Activated CD4-positive, alpha-beta T cell treated with anti-CD3 and anti-CD28 coated beads, Interleukin-10, Interleukin-2, amounts not matched to agents 100 ng/mL and 50 ng/mL, durations not matched to agents 16 hours and 8 hours (primary cell): ENCODE results near the gene ASB5.
A peak's percentile ranks its signal among the peaks of the same experiment; 100 is the strongest.

Experiments
- DNase-seq: peaks from one replicate; pipeline ENCODE4 v3.0.0-alpha.2; 2020

The ASB5 gene

DNA sequence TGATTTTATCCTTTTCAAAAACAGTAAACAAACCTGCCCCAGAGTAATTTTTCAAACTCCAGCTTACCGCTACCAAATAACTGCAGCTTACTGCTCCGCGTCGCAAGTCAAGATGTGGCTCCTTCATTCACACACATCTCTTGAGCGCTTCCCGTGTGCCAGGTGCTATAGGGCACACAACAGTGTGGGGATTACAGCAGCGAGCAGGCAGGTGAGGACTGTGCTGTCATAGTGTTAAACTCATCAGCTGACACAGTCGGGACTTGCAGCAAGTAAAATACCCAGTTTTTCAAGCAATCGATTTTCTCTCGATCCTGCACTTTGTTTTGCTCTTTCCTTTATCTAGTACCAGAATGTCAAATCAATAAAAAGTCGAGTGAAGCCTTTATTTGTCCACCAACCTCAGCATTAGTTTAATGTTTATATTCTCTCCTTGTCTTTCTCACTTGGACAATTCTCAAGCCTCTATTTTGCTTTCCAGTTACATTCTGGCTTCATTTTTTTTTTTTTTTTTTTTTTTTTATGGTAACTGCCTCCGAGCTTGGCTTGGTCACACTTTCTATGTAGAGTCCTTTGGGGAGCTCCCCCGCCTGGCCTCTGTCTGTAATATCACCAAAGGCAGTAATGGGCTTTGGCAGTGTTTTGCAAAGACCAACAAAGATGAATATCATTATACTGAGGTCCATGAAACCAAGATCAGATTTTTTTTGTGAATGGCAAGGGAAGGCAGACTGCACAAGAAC, 8.3 kb upstream of the ASB5 start:
- peak; percentile 28 for DNase-seq

DNA sequence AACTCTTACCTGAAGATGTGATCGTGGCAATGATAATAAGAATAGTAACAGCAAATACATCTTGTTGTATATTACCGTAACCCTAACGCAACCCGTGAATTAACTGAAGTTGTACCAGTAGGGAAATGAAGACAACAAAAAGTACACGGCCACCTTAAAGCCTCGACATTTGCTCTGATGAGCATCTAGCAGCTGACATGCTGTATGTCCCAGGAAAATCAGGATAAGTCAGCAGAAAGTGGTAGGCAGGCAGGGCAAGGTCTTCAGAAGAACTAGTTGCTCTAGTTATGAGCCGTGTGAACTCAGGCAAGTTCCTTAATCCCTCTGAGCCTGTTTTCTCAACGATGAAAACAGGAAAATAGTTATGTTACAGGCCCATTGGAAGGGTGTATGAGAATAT, 7.7 kb upstream of the ASB5 start:
- no peak for DNase-seq

DNA sequence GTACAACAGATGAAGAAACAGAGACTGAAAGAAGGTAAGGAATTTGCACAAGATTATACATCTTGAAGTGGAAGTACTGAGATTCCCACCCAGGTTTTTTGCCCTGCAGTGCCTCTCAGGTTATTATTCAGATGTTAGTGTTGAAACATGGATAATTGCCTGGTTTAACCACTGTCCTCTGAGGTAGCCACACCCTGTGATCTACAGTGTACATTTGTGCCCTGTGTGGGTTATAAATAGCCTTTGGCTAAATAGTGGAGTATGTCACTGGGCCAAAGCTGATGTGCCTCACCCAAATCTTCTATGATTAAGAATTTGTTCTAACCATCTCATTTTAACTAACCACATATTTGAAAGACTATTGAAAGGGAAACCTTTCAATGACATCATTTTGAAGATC, 5.4 kb upstream of the ASB5 start:
- DNase-seq = no peak

DNA sequence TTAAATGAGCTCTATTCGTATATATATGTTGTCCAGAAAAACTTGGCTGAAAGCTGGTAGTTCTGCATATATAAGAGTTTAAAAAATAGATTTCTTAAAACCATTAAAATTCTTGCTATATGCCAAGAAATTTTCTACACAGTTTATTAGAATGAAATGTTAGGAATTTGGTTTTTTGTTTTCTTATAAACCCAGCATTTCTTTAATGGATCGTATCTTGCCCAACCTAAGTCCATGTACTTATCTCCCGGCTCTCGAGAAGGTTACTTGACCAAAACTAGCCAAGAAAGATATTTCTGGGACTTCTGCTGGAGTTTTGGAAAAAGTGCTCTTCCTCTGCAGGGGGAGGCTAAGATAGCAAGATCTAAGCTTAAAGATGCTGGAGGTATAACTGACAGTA, 4.7 kb upstream of the ASB5 start:
- DNase-seq = no peak

DNA sequence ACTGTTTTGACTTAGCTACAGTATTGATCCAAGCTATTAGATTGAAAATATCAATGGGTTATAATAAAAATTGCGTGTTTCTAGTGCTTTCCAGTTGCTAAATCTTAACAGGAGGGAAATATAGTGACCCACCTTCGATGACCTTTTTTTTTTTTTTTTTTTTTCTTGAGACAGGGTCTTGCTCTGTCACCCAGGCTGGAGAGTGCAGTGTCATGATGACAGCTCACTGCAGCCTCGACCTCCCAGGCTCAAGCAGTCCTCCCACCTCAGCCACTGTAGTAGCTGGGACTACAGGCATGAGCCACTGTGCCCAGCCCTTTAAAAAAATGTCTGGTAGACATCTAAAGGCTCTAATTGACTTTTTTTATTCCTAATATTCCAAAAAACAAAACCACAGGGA, 3.8 kb upstream of the ASB5 start:
- no peak for DNase-seq

DNA sequence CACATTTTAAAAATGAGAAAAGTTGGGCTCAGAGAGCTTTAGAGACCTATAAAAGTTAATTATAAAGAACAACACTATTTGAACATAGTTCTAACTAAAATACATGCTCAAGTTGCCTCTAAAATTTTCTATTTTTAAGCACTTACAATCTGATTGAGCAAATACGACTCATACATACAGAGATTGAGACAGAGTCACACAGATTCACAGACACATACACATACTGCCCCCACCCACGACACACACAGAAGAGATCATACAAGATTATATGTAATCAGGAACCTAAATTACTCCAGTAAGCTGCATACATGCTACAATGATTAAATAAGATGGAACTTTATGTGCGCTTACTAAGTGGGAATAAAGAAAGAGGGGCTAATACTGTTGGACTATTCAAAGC, 2.7 kb upstream of the ASB5 start:
- DNase-seq = no peak

DNA sequence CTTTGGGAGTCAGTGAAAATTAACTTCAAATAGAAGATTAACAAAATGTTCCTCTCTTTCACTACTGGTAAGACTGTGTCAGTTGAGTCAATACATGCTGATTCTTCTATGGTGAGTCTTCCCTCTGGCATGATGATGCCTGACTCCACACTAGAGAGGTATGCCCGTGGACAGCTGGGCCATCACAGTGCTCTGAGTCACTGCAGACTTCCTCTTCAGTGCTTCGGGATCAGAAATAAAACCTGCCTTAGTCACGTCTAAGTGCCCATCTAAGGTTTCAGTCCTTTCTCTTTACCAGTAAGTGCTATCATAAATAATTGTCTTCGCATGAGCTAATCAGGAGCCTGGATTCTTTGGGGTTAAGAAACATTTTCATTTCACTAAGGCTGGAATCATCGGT, 1.6 kb upstream of the ASB5 start:
- DNase-seq = no peak

DNA sequence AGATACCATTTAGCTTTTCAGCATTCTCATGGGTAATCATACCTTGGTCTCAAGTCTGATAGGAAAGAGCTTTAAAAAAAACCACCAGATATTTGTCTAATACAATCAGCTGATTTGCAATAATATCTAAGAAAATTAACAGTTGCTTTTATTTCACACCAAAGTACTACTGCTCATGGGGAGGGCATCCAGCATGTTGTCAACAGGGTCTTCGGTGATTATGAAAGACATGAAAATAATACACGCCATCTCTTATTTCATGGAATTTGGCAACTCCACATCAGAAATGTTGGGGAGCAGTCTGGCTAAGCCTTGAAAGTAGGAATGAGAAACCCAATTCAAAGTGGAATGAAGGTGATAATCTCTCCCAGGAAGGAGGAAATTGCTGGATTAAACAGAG, 3.0 kb downstream of the ASB5 start:
- DNase-seq = no peak

DNA sequence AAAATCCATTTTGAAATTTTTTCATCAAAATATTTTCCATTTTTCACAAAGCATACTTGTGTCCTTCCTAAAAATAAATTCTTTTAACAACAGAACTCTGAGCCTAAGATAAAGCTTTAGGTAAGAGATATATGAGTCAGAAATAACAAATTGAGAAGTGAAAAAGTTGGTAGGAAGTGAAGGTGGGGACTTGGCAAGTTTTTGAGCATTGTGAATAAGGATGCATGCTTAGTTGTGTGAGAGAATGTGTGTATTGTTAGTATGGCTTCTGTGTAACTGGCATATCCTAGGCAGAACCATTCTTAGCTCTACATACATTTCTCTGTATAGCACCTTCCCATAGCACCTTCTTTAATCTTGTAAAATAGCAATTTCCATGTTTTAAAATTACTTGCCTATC, 6.8 kb downstream of the ASB5 start:
- DNase-seq = no peak

DNA sequence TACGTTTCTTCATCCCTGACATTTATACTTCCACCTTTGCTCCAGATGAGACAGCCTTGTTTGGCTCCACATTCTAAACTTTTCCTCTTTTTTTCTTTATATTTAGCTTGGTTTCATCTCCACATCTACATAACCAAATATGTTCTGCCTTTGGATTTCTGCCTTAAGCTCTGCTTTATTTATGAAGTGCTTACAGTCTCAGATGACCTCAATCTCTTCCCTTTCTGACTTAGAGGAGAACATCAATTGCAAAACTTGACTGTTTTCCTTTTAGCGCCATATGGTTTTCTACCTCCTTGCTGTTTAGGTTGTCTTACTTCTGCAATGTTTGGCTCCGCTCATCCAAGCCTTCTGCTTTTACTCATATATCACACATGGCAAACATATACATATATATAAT, 7.5 kb downstream of the ASB5 start:
- no peak for DNase-seq

DNA sequence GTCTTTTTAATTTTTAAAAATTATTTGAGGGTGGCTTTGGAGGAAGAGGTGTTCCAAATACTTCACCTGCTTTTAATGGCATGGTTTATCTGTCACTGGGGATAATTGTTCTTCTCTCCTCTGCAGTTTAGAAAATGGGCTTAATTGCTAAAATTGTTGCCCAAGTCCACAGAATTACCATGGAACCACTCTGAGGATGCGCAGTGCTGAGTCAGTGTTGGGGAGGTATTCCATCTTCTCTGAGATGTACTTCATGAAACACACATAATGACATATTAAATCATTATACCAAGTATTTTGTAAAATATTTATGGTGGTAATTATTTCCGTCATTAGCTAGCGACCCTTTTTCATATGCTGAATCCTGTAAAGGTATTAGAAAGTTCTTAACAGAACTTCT, 8.0 kb downstream of the ASB5 start:
- DNase-seq = no peak

DNA sequence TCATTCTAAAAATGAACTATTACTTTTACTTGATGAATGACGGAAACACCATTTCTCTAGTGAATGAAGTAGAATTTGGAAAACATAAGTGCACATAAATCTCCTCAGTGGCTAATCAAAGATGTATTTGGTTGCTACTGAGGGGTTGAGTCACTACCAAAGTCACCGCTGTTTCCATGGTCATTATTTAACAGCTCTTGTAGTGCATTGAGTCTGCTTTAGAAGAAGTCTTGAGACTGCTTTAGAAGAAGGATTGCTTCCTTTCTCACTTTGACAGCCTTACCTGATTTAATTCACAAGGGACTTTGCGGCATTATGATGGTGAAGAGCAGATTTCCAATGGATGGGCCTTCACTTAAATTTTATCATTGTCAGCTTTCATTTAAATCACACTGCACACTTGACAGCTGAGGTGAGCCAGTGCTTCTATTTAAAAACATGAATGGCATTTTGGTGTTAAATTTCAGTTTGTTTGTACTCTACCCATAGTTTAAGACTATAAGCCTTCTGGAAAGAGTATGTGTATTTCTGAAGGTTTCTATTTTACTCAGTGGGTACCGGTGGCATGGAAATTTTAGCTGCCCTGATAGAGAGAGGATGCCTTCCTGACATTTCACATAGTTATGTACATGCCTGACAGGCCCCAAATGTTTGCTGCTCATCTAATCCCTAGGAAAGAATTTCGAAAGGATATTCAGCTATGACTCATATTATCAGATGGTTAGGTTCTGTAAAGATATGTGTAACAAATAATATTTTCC, 9.5 kb downstream of the ASB5 start:
- DNase-seq = no peak

DNA sequence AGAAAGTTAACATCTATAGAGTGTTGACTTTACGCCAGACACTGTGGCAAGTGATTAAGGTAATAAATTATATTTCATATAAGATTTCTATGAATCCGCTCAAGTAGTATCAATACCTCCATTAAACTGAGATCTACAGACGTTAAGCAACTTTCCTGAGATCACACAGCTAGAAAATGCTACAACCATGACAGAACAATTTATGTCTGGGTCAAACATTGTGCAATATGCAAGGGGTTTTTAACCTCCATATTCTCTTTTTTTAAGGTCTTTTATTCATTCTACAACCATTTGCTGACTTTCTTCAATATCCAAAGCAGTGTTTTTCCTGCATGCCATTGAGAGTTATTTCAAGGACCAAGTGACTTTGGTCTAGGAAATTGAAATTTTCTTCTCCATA, 10.9 kb downstream of the ASB5 start:
- DNase-seq = no peak

DNA sequence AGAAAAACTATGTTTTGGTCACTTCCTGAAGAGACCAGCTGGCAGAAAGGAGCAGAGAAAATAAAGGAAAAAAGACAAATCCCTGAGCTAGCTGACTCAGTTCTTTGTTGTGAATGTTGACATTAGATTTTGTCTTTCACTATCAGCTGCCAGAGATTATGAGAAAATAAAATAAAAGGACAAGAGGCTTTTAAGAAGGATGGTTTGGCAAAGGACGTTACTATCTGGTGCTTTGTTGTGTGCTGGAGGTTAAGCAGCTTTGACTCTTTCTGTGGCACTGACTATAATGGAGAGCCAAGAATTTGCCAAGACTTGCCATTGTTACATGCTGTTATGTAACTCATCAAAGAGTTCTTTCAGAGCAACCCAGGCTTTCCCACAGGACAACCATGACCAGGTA, 12.1 kb downstream of the ASB5 start:
- no peak for DNase-seq

DNA sequence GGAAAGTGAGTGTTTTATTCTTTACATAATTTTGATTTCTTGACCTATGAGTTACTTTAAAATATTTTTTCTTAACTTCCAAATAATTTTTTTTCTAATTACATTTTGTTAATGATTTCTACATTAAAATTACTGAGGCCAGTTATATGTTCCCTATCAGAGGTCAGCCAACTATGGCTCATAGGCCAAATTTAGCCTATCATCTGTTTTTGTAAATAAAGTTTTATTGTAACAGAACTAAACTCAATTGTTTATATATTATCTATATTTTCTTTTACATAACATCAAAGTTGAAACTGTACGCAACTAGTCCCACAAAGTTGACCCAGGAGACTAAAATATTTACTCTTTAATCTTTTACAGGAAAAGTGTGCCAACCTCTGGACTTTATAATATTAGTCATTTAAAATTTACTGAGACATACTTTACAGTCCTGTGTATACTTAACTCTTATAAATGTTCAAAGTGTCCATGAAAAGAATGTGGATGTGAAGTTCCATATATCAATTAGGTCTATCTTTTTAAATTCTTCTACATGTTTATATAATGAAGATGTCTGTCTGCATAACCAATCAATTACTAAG, 26.2 kb downstream of the ASB5 start:
- no peak for DNase-seq

DNA sequence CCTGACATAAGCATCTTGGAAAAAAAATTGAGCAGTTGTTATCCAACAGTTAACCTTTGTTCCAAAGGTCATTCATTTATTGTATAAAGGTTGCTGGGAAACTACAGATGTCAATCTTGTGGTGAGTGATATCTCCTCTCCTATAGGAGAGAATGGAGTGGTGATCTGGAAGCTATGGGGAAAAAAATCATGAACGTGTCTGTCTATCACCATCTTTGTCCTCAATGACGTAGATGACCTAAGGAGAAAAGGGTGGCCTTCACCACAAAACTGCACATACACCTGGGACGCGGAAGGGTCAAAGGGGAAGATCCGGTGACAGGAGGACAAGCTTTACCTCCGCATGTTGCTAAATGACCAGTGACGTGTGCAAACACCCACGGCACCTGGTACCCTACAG, 27.3 kb downstream of the ASB5 start:
- DNase-seq = no peak

DNA sequence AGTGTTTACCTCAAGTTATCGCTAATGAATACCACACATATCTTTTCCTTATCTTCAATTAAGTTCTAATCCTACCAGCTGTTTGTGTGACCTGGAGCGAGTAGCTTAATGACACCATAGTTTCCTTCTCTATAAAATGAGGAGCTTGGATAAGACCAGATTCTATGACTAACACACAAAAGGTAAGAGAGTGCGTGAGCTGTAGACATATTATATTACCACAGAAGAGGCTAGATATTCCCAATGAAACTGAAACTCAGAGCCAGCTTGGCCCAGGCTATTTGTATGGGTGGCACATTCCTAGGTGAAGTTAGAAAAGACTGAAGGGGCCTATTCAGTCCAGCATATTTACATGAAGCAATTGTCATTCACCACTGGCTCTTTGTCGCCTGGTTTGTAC, 30.2 kb downstream of the ASB5 start:
- DNase-seq = no peak

DNA sequence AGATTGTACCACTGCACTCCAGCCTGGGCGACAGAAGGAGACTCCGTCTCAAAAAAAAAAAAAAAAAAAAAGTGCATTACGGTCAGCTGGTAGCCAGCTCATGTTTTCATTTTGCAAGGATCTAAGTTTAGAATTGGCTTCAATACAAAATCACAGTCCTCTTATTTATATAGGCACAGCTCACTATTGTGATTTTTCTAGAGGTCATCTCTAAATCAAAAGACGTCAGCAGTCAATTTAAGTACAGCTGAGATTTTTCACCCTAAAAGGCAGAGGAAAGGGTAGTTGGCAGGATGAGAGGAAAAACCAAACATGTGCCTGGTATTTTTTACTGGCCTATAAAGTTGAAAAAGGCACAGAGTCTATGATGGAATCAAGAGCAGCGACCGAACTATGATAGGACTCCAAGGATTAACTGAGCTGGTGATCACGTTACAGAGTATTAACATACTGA, 30.8 kb downstream of the ASB5 start:
- DNase-seq = no peak

DNA sequence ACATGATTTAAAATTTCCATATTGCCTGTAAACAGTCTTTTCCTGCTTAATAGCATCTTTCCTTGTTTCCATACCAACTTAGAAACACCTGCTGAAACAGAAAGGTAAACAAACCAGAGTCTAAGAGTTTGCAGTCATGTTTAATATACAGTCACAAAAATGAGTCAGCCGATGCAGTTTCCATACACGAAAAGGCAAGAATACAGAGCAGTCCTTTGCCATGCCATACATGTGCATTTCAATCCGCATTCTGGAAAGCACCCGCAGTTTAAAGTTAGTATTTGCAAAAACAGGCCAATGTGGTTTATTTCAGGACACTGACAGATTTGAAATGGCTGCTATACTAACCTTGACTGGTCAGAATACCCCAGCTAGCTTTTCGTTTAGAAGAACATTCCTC, 32.1 kb downstream of the ASB5 start:
- no peak for DNase-seq

DNA sequence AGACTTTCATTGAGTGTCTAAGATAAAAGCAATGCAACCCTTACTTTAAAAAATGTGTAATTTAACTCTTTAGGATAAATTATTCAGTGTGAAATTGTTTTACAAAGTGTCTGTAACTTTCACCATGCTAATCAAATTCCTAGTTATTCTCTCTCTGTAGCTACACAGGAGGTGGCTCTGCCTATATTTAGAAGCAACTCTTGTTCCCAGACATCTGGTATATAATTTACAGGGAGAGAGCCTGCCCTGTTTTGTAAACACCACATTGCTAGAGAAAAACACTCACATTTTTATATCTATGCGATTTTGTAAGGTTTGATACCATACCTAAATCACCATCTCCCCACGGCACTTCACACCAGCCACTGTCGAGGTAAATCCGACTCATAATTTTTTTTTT, 38.2 kb downstream of the ASB5 start:
- DNase-seq = no peak

DNA sequence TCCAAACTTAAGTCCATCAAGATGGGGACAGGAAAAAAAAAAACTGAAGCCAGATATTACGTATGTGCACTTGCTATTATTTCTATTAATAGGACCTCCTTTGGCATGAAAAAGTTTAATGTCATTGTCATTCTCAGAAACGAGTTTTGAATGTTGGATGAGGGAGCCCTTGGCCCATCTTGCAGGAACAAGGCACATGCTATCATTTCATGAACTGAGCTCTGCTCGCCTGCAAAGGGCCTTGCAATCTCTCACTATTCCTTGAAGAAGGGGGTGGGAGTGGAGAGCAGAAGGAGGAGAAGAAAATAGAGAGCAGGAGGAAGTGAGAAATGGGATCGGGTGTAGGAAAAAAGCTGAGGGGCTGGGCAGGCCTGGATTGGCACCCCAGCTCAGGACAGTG, 39.4 kb downstream of the ASB5 start:
- DNase-seq = no peak

DNA sequence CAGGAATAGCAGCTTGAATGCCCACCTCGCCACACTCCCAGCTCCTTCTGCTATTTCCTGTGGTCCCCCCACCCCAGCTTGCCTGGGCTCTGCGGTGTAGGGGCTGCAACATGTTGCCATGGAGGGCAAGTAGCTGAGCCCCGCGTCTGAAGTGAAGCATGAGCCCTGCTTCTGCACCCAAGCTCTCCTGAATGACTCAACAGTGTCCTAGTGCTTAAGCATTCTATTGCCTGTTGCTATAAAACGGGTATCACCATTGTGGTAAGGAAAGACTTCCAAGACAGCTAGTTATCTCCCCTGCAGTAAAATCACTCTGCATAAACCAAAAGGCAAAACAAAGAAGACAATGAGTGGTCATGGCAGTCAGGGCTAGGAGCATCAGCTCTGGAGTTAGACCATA, 42.3 kb downstream of the ASB5 start:
- DNase-seq = no peak

DNA sequence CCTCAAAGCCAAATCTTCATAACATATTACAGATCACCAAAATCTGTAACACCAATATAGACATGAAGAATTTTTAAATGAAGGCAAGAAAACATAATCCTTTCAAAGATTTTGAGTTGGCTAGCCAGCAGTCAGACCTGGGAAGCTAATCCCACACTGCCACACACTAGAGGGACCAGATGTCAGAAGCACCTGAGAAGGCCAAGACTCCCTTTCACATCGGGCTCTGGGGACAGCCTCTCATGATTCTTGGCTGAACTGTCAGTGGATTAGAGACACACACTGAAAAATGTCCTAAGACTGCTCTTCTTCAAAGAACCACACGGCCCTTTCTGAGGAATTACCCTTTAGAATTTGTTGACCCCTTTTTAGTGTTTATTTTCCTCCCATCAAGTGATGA, 45.5 kb downstream of the ASB5 start:
- DNase-seq = no peak

DNA sequence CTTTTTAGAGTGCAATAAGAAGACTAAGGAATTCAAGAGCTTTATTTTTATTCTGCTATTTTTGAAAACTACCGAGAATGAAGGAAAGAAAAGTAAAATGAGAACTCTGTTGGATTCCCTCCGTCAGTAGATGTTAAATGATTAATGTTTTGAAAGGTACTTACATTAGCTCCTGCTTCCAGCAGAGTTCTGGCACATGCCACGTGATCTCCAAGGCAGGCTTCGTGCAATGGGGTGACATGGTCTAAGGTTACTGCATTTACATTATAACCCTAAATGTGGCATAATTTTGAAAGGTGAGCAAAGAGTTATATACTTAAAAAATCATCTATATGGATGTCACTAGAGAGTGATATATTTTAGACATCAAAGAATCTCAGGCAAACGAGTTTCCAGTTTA, 46.9 kb downstream of the ASB5 start:
- no peak for DNase-seq

DNA sequence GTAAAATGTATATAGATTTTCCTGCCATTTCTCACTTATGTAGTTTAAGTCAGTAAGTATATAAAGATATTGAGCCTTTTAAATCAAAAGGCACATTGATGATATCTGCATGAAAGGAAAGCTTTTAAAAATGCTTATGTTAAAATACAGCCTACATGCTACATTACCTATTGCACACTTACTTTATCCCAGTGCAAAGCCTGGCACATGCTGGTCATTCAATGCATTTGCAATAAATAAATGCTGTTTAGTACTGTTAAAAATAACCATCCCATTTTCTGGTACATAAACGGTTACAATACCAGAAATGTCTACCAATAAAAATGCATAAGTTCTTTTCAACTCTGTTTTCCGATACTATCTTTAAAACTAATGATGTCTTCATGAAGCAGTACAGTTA, 51.5 kb downstream of the ASB5 start:
- no peak for DNase-seq
